ENCODE measurements around the gene SACM1L. TPM values are rescaled to one million over a fixed set of nuclear protein-coding genes. Genes with fewer than 3 reads are reported as not detected.

The SACM1L gene
- total RNA-seq, 2 experiments from 2014 or later: 44.9 to 51.0 TPM

DNA sequence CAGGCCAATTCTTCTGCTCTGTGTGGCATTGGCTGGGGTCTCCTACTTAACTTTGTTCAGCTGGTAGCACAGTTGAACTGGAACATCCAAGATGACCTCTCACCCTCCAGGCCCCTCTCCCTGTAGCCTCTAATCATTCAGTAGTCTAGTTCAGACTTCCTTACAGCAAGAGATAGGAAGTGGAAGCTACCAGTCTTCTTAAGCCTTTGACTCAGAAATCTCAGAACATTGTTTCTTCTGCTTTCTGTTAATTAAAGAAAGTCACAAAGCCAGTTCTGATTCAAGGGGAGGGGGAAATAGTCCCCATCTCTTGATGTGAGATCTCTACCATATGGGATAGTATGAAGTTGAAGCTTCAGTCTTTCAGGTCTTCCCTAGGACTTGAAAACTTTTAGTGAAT is 18.8 kb upstream of the SACM1L start:
- no peak for DNase-seq
- intact Hi-C loops (cut with micrococcal nuclease): no loop called here
- CTCF ChIA-PET: interaction anchor here (0.7 to 2.5 kb wide), 3 partner anchors 10 to 15 kb away, joined by 3 to 15 read pairs (median 4); no protein-coding TSS in a partner anchor
- H3K9me3 Mint-ChIP-seq: no peaks in the 10 kb centered on the region
- H3K36me3 Mint-ChIP-seq (ENCODE audit: low read depth): peaks cover 37% of the 10 kb centered on the region
- no peaks in the 10 kb centered on the region for H3K27me3 Mint-ChIP-seq (ENCODE audit: low read depth)
- no peak overlapping the region for H3K27ac Mint-ChIP-seq
- no peak overlapping the region for H3K4me3 Mint-ChIP-seq
- peaks cover 38% of the 10 kb centered on the region for H3K4me1 Mint-ChIP-seq (ENCODE audit: low read depth)

DNA sequence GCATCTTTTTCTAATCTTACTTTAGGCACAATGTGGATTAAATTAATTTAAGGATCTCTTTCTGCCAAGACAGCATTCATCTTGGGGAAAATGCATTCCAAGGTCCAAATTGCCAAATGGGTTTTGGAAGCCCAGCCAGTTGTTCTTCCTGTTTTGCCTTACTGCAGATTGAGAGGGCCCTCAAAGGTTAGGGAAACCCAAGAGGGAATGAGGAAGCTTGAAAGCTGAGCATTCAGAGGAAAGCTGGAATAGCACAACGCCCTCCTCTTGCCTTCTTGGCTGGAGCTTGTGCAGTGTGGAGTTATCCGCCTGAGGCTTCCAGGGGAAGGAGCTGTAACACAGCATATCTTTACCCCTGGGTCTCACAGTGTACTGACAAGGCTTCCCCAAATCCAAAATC is 18.2 kb upstream of the SACM1L start:
- no peak for DNase-seq
- H3K4me3 Mint-ChIP-seq: no peak overlapping the region
- H3K36me3 Mint-ChIP-seq (ENCODE audit: low read depth): peaks cover 37% of the 10 kb centered on the region
- no peaks in the 10 kb centered on the region for H3K9me3 Mint-ChIP-seq
- intact Hi-C loops (cut with micrococcal nuclease): no loop called here
- H3K27me3 Mint-ChIP-seq (ENCODE audit: low read depth): no peaks in the 10 kb centered on the region
- peaks cover 33% of the 10 kb centered on the region for H3K4me1 Mint-ChIP-seq (ENCODE audit: low read depth)
- no peak overlapping the region for H3K27ac Mint-ChIP-seq
- CTCF ChIA-PET: interaction anchor here (0.7 to 0.9 kb wide), 2 partner anchors 11 to 15 kb away, joined by 3 to 4 read pairs; no protein-coding TSS in a partner anchor

DNA sequence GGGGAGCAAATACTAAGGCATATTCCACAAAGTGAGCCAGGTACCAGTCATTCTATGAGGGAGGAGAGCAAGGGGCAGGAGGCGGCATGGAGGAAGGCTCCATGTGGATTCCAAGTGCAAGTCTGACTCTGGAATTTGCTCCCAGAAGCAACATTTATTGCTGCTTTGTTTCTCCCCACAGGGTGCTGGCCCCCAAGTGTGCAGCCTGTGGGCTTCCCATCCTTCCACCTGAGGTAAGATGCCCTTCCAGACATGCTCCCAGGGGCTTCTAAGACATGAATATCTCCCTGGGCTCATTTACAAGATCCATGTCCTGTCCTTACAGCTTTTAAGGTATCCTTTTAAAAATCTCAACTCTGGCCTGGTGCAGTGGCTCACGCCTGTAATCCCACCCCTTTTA is 15.9 kb upstream of the SACM1L start:
- intact Hi-C loops (cut with micrococcal nuclease): no loop called here
- Mint-ChIP-seq H3K9me3 (no peaks in the 10 kb centered on the region), H3K36me3 (ENCODE audit: low read depth) (peaks cover 35% of the 10 kb centered on the region), H3K27me3 (ENCODE audit: low read depth) (no peaks in the 10 kb centered on the region), H3K4me3 (no peak overlapping the region), H3K4me1 (ENCODE audit: low read depth) (peaks cover 30% of the 10 kb centered on the region), H3K27ac (no peak overlapping the region)
- CTCF ChIA-PET: interaction anchor here (1.1 to 1.8 kb wide), 4 partner anchors 12 to 255 kb away, joined by 3 to 4 read pairs (median 3); no protein-coding TSS in a partner anchor
- DNase-seq: no peak

DNA sequence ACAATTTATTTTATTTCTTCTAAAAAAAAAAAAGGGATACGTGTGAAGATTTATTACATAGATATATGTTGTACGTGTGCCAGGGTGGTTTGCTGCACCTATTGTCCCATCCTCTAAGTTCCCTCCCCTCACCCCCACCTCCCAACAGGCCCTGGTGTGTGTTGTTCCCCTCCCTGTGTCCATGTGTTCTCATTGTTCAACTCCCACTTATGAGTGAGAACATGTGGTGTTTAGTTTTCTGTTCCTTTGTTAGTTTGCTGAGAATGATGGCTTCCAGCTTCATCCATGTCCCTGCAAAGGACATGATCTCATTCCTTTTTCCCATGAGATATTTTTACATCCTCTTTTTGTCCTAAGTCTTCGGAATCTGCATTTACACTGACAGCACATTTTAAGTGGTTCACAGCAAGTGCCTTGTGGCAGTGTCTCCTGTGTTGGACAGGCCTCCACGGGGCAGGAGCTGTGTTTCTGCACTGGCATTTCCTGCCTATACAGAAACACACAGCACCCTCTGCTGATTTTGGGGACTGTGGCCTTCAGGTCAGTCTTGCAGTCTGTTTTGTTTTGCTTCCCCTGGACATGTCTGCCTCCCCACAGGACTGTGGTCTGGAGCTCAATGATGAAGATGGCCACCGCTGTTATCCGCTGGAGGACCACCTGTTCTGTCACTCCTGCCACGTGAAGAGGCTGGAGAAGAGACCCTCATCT is 12.7 kb upstream of the SACM1L start:
- CTCF ChIA-PET: interaction anchor here (0.7 to 3.3 kb wide), 4 partner anchors 11 to 47 kb away, joined by 3 to 18 read pairs (median 4); partner anchors contain the start of gene SACM1L
- peak; percentile 30 for DNase-seq
- Mint-ChIP-seq H3K36me3 (ENCODE audit: low read depth) (peaks cover 22% of the 10 kb centered on the region), H3K9me3 (no peaks in the 10 kb centered on the region), H3K27me3 (ENCODE audit: low read depth) (no peaks in the 10 kb centered on the region), H3K27ac (peak overlapping the region; percentile 89), H3K4me1 (ENCODE audit: low read depth) (peaks cover 28% of the 10 kb centered on the region), H3K4me3 (peak overlapping the region; percentile 63)
- intact Hi-C loops (cut with micrococcal nuclease): loop anchor here (1.0 kb wide), 1 partner anchor 13 kb away; the partner anchor contains the start of gene SACM1L

DNA sequence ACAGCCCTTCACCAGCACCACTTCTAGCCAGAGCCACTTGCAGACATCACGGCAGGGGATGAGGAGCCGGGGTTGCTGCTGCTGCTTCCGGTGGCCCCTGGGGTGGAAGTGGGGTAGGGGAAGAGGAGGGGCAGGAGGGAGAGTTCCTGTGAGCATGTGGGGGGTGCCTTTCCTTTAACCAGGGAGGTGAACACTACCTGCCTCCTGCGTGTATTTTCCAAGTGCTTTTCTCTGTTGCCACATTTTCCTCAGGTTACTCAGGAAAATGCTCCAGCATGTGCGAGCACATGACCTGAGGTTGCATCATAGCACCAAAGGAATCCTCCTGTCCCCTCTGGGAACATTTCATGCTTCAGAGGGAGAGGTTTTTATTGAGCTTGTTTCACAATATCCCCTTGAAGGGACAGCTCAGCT is 12.2 kb upstream of the SACM1L start:
- Mint-ChIP-seq H3K4me3 (peak overlapping the region; percentile 63), H3K36me3 (ENCODE audit: low read depth) (peaks cover 20% of the 10 kb centered on the region), H3K4me1 (ENCODE audit: low read depth) (peaks cover 28% of the 10 kb centered on the region), H3K27me3 (ENCODE audit: low read depth) (no peaks in the 10 kb centered on the region), H3K9me3 (no peaks in the 10 kb centered on the region), H3K27ac (peak overlapping the region; percentile 89)
- intact Hi-C loops (cut with micrococcal nuclease): loop anchor here (1.0 kb wide), 1 partner anchor 12 kb away; the partner anchor contains the start of gene SACM1L
- peak; percentile 78 for DNase-seq
- CTCF ChIA-PET: interaction anchor here (0.6 to 3.3 kb wide), 5 partner anchors 11 to 253 kb away, joined by 3 to 18 read pairs (median 4); partner anchors contain the start of gene SACM1L

DNA sequence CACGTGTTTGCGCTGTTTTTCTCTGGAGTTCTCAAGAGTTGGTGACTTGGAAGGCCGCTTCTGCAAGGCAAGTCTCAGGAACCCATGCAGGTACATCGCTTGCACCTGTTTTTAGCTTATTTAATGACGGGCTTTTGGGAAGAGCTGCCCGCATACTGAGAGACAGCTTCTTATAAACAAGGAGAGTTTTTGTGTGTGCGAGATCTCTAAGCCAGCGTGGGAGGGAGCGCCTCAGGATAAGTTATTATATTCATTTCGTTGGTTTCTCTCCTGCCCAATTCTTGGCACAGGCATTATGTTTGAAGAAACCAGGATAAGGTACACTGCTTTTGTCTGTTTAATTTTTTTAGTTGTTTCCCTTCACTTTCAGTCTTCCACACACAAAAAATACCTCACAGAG is 11.4 kb upstream of the SACM1L start:
- no peak for DNase-seq
- H3K27me3 Mint-ChIP-seq (ENCODE audit: low read depth): no peaks in the 10 kb centered on the region
- intact Hi-C loops (cut with micrococcal nuclease): loop anchor here (1.0 kb wide), 1 partner anchor 11 kb away; the partner anchor contains the start of gene SACM1L
- no peak overlapping the region for H3K4me3 Mint-ChIP-seq
- peaks cover 17% of the 10 kb centered on the region for H3K36me3 Mint-ChIP-seq (ENCODE audit: low read depth)
- H3K27ac Mint-ChIP-seq: peak overlapping the region; percentile 89
- peaks cover 28% of the 10 kb centered on the region for H3K4me1 Mint-ChIP-seq (ENCODE audit: low read depth)
- CTCF ChIA-PET: interaction anchor here (0.6 to 3.3 kb wide), 6 partner anchors 10 to 418 kb away, joined by 3 to 18 read pairs (median 3); no protein-coding TSS in a partner anchor
- peaks cover 1% of the 10 kb centered on the region for H3K9me3 Mint-ChIP-seq

DNA sequence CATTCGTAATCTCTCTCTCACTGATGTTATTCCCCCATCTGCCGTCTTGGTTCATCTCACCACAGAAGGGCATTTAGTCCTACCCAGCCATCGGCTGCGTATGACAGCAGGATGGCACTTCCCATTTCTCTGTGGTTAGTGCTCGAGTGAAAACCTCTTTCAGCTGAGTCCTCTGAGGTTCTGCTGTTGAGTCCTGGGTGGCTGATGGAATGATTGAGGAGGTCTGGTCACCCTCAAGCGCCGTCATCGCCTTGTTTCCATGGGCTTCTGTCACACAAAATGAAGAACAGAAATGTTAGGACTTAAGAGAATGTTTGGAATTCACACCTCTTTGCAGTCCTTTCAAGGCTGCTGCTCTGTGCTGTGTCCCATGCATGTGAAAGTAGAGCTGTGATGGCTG is 9.4 kb upstream of the SACM1L start:
- Mint-ChIP-seq H3K4me1 (ENCODE audit: low read depth) (peaks cover 32% of the 10 kb centered on the region), H3K9me3 (peaks cover 3% of the 10 kb centered on the region), H3K27ac (peak overlapping the region; percentile 2), H3K4me3 (no peak overlapping the region), H3K27me3 (ENCODE audit: low read depth) (no peaks in the 10 kb centered on the region), H3K36me3 (ENCODE audit: low read depth) (peaks cover 15% of the 10 kb centered on the region)
- intact Hi-C loops (cut with micrococcal nuclease): no loop called here
- CTCF ChIA-PET: no interaction called here
- no peak for DNase-seq

DNA sequence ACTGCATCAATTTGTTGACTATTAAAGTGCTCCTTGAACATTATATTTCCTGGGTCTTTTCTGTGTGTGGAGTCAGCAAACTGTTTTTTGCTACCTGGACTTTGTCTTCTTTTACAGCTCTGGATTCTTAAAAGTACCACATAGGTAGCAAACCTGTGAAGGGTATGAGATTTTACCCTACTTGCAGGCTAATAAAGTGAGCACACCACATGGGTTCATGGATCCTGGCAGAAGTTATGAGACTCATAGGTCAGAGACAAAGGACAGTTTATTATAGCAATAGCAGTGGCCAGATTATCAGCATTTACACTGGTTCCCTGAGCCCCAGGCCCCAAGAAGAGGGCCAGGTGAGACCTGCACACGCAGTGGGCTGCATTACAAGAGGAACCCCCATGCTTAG is 8.0 kb upstream of the SACM1L start:
- Mint-ChIP-seq H3K4me1 (ENCODE audit: low read depth) (peaks cover 29% of the 10 kb centered on the region), H3K27ac (no peak overlapping the region), H3K4me3 (no peak overlapping the region), H3K9me3 (peaks cover 3% of the 10 kb centered on the region), H3K27me3 (ENCODE audit: low read depth) (no peaks in the 10 kb centered on the region), H3K36me3 (ENCODE audit: low read depth) (peaks cover 15% of the 10 kb centered on the region)
- CTCF ChIA-PET: no interaction called here
- no peak for DNase-seq
- intact Hi-C loops (cut with micrococcal nuclease): no loop called here

DNA sequence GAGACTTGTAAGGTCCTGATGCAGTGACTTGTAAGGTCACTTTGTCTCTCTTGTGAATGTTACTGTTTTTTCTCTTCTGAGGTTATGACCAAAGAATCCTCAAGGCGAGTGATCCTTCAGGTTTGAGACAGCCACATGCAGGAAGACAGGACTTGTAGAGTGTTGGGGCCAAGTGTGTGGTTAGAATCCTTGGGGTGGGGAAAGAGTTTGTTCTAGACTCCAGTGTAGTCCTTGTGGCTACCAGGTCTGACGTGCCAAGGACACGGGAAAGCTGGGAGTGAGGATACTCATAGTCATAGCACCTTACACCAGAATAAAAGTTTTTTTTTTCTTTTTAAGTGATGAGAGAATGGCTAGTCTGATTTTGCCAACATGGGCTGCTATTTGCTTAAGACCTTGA is 7.3 kb upstream of the SACM1L start:
- no peak for DNase-seq
- no peak overlapping the region for H3K4me3 Mint-ChIP-seq
- intact Hi-C loops (cut with micrococcal nuclease): no loop called here
- peaks cover 3% of the 10 kb centered on the region for H3K9me3 Mint-ChIP-seq
- H3K4me1 Mint-ChIP-seq (ENCODE audit: low read depth): peaks cover 24% of the 10 kb centered on the region
- H3K36me3 Mint-ChIP-seq (ENCODE audit: low read depth): peaks cover 12% of the 10 kb centered on the region
- no peaks in the 10 kb centered on the region for H3K27me3 Mint-ChIP-seq (ENCODE audit: low read depth)
- CTCF ChIA-PET: interaction anchor here (0.6 to 1.1 kb wide), 2 partner anchors 22 to 211 kb away, joined by 3 to 4 read pairs; no protein-coding TSS in a partner anchor
- no peak overlapping the region for H3K27ac Mint-ChIP-seq

DNA sequence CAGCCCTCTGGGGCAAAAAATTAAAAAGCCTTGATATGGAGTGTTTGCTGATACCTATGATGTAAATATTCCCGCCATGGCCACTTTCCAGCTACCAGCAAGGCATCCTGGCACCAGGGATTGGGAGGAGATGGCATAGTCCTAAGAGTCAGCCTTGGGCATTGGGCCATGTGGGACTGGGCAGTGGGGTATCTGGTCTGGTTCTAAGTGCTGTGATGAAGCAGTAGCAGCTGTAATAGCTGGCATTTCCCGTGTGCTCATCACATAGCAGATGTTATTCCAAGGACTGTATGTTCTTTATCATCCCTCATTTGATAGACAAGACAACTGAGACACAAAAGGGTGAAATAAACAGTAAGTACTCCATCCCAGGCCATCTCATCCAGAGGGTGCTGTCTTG is 6.9 kb upstream of the SACM1L start:
- CTCF ChIA-PET: interaction anchor here (0.5 to 1.1 kb wide), 3 partner anchors 23 to 210 kb away, joined by 3 to 4 read pairs (median 3); no protein-coding TSS in a partner anchor

DNA sequence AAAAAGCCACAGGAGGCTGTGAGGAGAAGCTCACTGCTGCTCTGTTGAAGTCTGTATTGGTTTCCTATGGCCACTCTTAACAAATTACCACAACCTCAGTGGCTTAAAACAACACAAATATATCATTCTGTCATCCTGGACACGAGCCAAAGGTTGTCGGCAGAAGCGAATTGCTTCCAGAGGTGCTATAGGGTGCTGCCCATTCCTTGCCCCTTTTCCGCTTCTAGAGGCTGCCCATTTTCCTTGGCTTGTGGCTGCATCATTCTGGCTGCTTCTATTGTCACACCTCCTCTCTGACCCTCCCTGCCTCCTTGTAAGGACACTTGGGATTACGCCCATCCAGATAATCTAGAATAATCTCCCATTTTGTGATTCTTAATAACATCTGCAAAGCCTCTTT is 6.4 kb upstream of the SACM1L start:
- Mint-ChIP-seq H3K4me1 (ENCODE audit: low read depth) (peaks cover 19% of the 10 kb centered on the region), H3K27me3 (ENCODE audit: low read depth) (no peaks in the 10 kb centered on the region), H3K36me3 (ENCODE audit: low read depth) (peaks cover 10% of the 10 kb centered on the region), H3K4me3 (no peak overlapping the region), H3K27ac (no peak overlapping the region), H3K9me3 (peaks cover 3% of the 10 kb centered on the region)
- CTCF ChIA-PET: interaction anchor here (0.5 to 1.1 kb wide), 2 partner anchors 23 to 86 kb away, joined by 3 to 4 read pairs; no protein-coding TSS in a partner anchor
- DNase-seq: no peak
- intact Hi-C loops (cut with micrococcal nuclease): no loop called here

More for the DNA sequence above, 6.9 kb upstream of the SACM1L start:
- intact Hi-C loops (cut with micrococcal nuclease): no loop called here
- no peak for DNase-seq
- no peaks in the 10 kb centered on the region for H3K27me3 Mint-ChIP-seq (ENCODE audit: low read depth)
- H3K4me3 Mint-ChIP-seq: no peak overlapping the region
- H3K27ac Mint-ChIP-seq: no peak overlapping the region
- H3K36me3 Mint-ChIP-seq (ENCODE audit: low read depth): peaks cover 12% of the 10 kb centered on the region
- peaks cover 3% of the 10 kb centered on the region for H3K9me3 Mint-ChIP-seq
- peaks cover 23% of the 10 kb centered on the region for H3K4me1 Mint-ChIP-seq (ENCODE audit: low read depth)

DNA sequence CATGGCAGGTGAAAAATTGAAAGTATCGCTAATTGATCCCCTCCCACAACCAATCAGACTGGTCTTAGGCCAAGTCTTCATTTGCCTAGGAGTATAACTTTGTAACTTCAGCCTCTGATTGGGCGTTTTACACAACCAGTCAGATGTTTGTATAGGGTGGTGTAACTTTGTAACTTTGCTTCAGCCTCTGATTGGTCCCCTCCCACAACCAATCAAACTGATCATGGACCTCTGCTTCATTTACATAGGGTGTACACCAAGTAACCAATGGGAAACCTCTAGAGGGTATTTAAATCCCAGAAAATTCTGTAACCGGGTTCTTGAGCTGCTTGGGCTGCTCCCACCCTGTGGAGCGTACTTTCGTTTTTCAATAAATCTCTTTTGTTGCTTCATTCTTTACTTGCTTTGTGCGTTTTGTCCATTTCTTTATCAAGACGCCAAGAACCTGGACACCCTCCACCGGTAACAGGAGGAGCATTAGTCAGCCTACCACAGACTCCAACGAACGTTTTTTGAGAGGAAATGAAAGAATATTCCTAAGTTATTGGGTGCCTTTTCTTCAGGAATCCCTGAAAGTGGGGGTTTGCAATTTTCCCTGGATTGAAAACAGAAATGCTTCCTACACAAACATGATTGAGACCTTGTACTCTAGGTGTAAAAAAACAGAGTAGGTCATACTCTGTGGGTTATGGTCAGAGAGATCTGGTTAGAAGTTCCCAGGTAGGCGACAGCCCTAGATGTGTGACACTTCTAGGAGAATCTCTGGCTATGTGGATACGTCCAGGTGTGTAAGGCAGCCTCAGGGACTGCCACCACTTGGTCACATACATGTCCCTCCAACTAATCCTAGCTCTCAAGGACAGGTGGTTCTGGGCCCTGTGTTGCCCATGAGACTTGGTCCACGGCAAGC is 5.5 kb upstream of the SACM1L start:
- DNase-seq: no peak
- Mint-ChIP-seq H3K4me1 (ENCODE audit: low read depth) (peaks cover 17% of the 10 kb centered on the region), H3K27me3 (ENCODE audit: low read depth) (no peaks in the 10 kb centered on the region), H3K9me3 (peaks cover 3% of the 10 kb centered on the region), H3K4me3 (no peak overlapping the region), H3K36me3 (ENCODE audit: low read depth) (peaks cover 9% of the 10 kb centered on the region), H3K27ac (no peak overlapping the region)
- intact Hi-C loops (cut with micrococcal nuclease): no loop called here
- CTCF ChIA-PET: interaction anchor here (1.5 kb wide), 1 partner anchor 23 kb away, joined by 8 read pairs; no protein-coding TSS in a partner anchor
